Activated naive CD8-positive, alpha-beta T cell treated with anti-CD3 and anti-CD28 coated beads, Interleukin-2, amount 10 ng/mL, durations not matched to agents 7 days and 5 days (primary cell): ENCODE results near the gene PRCD. TPM values are rescaled to one million over a fixed set of nuclear protein-coding genes. Genes with fewer than 3 reads are reported as not detected.
A peak's percentile ranks its signal among the peaks of the same experiment; 100 is the strongest.
"Not testable (repeated sequence)": the region's sequence is repeated elsewhere in the genome, so short reads cannot be mapped to it uniquely, and the experiment has no call there.

Source experiments
- ATAC-seq: fragments of 150-1000 bp; cut with Tn5 transposase; one replicate; pipeline ENCODE4 v1.10.0; 2021; ENCODE audit warnings: low read depth, moderate library complexity
- POLR2A ChIA-PET: fragments of 350-600 bp; sonication (Branson Sonifier 250); formaldehyde crosslinking; loops from one replicate; lab custom pipeline; 2021; ENCODE audit warnings: antibody characterized with exemption; lab: Charles Lee
- DNase-seq: peaks from one replicate; pipeline ENCODE4 v3.0.0; 2021
- H3K27ac Mint-ChIP-seq: one replicate; pipeline ENCODE4 v1.8.0; 2022; ENCODE audit warnings: mild to moderate bottlenecking, mixed read lengths
- H3K27me3 Mint-ChIP-seq: one replicate; pipeline ENCODE4 v1.8.0; 2022; ENCODE audit warnings: mild to moderate bottlenecking, moderate library complexity, mixed read lengths
- H3K36me3 Mint-ChIP-seq: one replicate; pipeline ENCODE4 v1.8.0; 2021; ENCODE audit warnings: mild to moderate bottlenecking, mixed read lengths
- H3K4me1 Mint-ChIP-seq: one replicate; pipeline ENCODE4 v1.8.0; 2021; ENCODE audit warnings: mixed read lengths
- H3K4me3 Mint-ChIP-seq: one replicate; pipeline ENCODE4 v1.8.0; 2022; ENCODE audit warnings: mild to moderate bottlenecking, moderate library complexity, mixed read lengths
- H3K9me3 Mint-ChIP-seq: one replicate; pipeline ENCODE4 v1.8.0; 2021; ENCODE audit warnings: mixed read lengths
- total RNA-seq, 2 experiments: library from RNA; stranded (reverse); gene quantifications; one replicate each; pipeline ENCODE4 v1.2.3, GENCODE V29; 2021

Gene PRCD
- total RNA-seq, 2 experiments from 2014 or later = 0.78 to 1.1 TPM

DNA sequence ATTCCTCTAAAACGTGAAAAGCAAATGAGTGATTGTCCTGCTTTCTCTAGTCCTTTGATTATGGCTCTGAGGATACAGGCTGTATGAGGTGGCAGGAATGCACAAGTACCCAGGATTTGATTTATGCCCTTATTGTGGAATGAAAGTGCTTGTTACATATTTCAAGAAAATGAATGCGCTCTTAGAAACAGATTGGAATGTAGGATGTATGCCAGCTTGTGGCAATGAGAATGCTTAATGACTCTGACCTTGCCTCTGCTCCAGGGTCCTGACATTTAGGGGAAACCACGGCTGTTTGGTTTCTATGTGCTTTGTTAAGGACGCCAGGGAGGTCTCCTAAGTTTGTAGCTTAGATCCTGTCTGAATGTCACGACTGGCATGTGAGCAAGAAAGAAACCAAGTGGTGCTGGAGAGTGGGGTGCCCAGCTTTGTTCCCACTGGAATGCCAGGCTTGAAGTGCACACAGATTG lies 22.0 kb downstream of the PRCD start:
- POLR2A ChIA-PET = no interaction called here
- H3K4me3 Mint-ChIP-seq = peak overlapping the region; percentile 12
- DNase-seq (no peak), ATAC-seq (no peak)
- peaks cover 25% of the 10 kb centered on the region for H3K36me3 Mint-ChIP-seq
- H3K27ac Mint-ChIP-seq = no peak overlapping the region
- no peaks in the 10 kb centered on the region for H3K9me3 Mint-ChIP-seq
- H3K27me3 Mint-ChIP-seq = no peaks in the 10 kb centered on the region
- peaks cover 45% of the 10 kb centered on the region for H3K4me1 Mint-ChIP-seq

DNA sequence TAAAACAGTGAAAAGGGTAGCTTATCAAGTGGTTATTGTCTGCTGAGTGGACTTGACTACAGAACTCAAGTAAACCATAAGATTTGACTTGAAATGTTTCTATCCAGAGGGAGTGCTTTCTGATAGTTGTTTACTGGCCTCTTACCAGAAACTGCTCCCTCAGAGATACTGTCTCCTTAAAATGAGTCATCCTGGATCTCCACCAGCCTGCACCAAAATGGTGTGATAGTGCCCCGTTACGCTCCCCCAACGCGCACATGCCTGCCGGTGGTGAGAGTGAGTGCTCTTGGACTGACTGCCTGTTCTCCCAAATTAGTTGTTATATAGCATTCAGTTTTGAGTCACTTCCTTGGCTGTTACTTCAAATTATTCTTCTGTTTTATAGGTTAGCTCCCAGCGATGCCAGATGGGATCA lies 22.9 kb downstream of the PRCD start:
- DNase-seq = no peak
- POLR2A ChIA-PET = interaction anchor here (0.6 kb wide), 1 partner anchor 19 kb away, joined by 3 read pairs; no protein-coding TSS in a partner anchor
- Mint-ChIP-seq H3K27ac (peak overlapping the region; percentile 75), H3K4me1 (peaks cover 49% of the 10 kb centered on the region), H3K4me3 (peak overlapping the region; percentile 30), H3K36me3 (peaks cover 25% of the 10 kb centered on the region), H3K9me3 (no peaks in the 10 kb centered on the region), H3K27me3 (no peaks in the 10 kb centered on the region)
- ATAC-seq = no peak

DNA sequence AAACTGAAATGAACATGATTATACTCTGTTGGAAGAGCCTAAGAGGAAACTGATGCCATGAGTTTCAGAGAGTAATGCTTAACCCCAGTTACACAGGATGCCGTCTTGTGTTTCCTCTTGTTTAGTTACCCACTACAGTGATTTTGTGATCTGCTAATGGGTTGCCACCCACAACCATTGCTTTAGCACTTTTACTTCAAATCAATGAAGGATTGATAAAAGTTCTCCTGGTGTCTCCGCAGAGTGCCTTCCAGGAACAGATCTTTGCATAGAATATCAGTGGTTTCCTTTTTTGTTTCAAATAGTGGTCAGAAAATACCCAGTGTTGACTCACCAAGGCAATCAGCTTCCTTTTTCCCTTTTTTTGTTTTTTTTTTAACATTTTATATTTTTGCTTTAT lies 23.5 kb downstream of the PRCD start:
- ATAC-seq = peak; percentile 59
- H3K9me3 Mint-ChIP-seq, POLR2A ChIA-PET, H3K27me3 Mint-ChIP-seq, DNase-seq: not testable (repeated sequence)
- Mint-ChIP-seq H3K36me3 (peaks cover 25% of the 10 kb centered on the region), H3K27ac (peak overlapping the region; percentile 75), H3K4me3 (peak overlapping the region; percentile 30), H3K4me1 (peaks cover 50% of the 10 kb centered on the region)

DNA sequence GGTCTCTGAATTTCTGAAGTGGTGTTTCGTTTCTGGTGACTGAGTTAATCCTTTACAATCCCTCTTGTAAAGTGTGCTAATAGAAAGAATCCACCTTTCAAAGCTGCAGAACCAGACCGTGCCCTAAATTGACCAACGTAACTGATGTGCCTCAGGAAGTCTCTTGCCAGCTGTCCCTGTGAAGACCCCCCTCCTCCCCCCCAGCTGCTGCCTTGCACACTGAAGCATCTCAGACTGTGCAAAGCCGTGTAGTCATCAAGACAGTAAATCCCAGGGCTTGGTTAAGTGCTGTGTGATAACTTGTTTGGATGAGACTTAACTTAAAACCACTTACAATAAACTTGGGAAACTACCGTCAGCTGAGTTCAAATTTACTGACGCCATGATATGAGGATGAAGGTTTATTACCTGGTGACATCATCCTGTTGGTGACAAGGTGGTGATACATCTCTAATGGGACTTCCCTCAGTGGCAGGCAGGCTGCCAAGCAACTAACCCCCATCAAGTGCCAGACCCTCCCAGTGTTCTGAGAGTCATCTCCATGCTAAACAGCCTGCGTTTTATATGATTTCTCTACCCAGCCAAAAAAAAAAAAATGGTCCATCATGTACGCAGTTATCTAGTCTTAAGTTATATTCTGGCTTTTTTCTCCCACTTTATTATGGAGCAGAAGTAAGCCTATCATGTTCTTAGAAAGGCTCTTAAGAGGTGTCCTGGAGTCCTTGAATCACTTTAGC lies 25.3 kb downstream of the PRCD start:
- not testable (repeated sequence) for H3K27me3 Mint-ChIP-seq, ATAC-seq, H3K27ac Mint-ChIP-seq, H3K4me3 Mint-ChIP-seq, DNase-seq, H3K9me3 Mint-ChIP-seq
- POLR2A ChIA-PET = interaction anchor here (1.0 kb wide), 1 partner anchor 132 kb away, joined by 3 read pairs; no protein-coding TSS in a partner anchor
- peaks cover 22% of the 10 kb centered on the region for H3K36me3 Mint-ChIP-seq
- peaks cover 38% of the 10 kb centered on the region for H3K4me1 Mint-ChIP-seq

DNA sequence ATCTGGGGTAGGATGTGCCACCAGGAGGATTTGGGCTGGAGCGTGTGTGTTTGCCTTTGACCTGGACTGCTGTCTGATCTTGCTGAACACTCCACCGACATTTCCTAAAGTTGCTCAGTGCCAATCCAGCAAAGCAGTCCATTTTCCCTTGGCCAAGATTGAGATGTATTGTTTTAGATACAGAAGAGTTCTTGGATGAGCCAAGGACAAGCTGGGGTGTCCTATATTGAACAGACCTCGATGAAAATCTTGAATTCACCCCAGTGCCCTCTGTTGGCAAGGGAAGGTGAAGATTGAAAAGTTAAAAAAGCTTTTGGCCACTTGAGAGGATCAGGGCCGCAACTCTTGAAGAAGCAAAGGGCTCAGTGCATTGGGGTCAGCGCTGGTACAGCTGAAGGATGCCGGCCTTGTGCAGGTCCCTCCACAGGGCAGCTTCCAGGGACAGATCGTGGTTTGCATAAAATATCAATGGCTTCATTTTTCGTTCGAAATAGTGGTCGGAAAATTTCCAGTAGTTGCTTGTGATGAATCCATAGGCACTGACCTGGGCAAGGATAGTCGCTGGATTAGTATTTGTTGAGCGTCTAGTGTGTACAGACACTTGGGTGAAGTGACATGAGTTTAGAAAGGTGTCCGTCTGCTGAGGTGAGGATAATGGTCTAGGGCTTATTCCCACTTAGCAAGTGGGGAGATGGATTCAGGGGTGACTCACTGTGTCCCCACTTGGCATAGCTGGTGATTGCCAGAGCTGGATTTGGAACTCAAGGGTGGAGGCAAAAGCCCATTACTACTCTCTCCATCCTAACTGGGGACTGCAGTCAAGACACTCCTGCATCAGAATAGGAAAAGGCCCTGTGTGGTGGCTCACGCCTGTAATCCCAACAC lies 26.1 kb downstream of the PRCD start:
- no peaks in the 10 kb centered on the region for H3K27me3 Mint-ChIP-seq
- no peaks in the 10 kb centered on the region for H3K9me3 Mint-ChIP-seq
- no peak overlapping the region for H3K4me3 Mint-ChIP-seq
- no peak for DNase-seq
- peak overlapping the region; percentile 24 for H3K27ac Mint-ChIP-seq
- no peak for ATAC-seq
- H3K4me1 Mint-ChIP-seq = peaks cover 33% of the 10 kb centered on the region
- POLR2A ChIA-PET = interaction anchor here (1.0 to 3.2 kb wide), 3 partner anchors 8 to 132 kb away, joined by 3 to 21 read pairs (median 3); no protein-coding TSS in a partner anchor
- peaks cover 18% of the 10 kb centered on the region for H3K36me3 Mint-ChIP-seq

DNA sequence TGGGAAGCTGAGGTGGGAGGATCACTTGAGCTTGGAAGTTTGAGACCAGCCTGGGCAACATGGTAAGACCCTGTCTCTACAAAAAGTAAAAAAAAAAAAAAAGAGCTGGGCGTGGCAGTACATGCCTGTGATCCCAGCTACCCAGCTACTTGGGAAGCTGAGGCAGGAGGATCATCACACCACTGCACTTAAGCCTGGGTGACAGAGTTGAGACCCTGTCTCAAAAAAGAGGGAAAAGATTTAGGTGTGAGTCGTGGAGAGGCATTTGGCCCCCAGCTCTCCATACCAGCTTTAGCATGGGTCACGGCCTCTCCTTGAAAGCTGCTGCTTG lies 26.7 kb downstream of the PRCD start:
- no peak for DNase-seq
- Mint-ChIP-seq H3K27ac (no peak overlapping the region), H3K9me3 (no peaks in the 10 kb centered on the region), H3K4me1 (peaks cover 30% of the 10 kb centered on the region), H3K27me3 (no peaks in the 10 kb centered on the region), H3K36me3 (peaks cover 16% of the 10 kb centered on the region), H3K4me3 (no peak overlapping the region)
- no peak for ATAC-seq
- POLR2A ChIA-PET = interaction anchor here (1.1 to 3.2 kb wide), 2 partner anchors 9 to 34 kb away, joined by 3 to 21 read pairs; no protein-coding TSS in a partner anchor

DNA sequence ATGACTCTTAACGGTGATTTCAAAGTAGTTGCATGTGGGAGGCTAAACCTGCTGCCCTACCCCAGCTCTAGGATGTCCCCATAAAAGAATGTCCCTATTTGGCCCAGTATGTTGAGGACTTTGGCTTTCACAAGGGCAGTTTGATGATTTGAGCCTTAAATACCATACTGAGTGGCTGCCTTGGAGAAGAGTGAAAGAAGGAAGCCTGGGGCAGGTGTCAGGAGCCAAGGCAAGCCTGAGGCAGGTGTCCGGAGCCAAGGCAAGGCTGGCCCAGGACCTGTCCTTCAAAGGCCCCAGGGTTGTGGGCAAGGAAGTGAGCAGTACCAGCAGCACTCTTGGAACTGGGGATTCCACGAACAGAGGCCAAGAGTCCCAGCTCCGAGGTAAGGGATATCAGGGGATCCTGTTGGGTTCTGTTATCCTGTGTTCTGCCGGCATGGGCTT lies 27.2 kb downstream of the PRCD start:
- ATAC-seq (no peak), DNase-seq (no peak)
- H3K4me3 Mint-ChIP-seq = no peak overlapping the region

DNA sequence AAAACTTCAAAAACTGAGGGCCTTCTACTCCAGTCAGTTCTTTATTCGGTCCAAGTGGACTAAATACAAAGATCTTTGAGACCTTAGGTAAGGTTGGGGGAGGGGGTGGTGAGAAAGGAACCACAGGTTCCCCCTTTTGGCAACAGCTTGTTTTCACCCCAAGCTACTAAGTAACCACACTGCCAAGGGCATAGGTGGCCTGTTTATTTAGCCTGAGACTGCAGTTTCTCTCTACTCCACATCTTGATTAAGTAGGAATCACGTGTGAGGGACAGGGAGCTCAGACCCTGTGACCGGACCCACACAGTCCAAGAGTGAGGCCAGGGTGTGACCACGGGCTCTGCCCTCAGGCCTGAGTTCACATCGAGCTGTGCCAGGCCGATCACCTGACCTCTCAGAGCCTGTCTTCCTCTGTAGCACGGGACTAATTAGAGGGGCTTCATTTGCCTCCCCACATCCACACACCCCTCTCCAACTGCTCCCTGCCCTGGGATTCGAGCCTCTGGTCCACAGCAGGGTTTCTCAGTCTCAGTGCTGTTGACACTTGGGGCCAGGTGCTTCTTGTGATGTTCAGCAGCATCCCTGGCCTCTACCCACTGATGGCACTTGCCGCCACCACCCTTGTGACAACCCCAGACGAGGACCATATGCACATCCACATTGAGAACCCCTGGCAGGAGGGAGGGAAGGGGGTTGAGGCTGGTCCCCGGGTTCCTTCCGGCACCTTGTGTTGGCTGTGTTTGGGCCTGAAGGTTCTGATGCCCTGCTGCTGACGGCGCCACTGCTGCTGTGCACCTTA lies 28.0 kb downstream of the PRCD start:
- POLR2A ChIA-PET = interaction anchor here (3.2 kb wide), 1 partner anchor 10 kb away, joined by 21 read pairs; no protein-coding TSS in a partner anchor
- H3K36me3 Mint-ChIP-seq = peaks cover 9% of the 10 kb centered on the region
- no peak overlapping the region for H3K27ac Mint-ChIP-seq
- no peaks in the 10 kb centered on the region for H3K9me3 Mint-ChIP-seq
- no peak for DNase-seq
- no peak overlapping the region for H3K4me3 Mint-ChIP-seq
- no peaks in the 10 kb centered on the region for H3K27me3 Mint-ChIP-seq
- H3K4me1 Mint-ChIP-seq = peaks cover 21% of the 10 kb centered on the region
- ATAC-seq = no peak

More for the DNA sequence above, 27.2 kb downstream of the PRCD start:
- no peaks in the 10 kb centered on the region for H3K27me3 Mint-ChIP-seq
- H3K4me1 Mint-ChIP-seq = peaks cover 26% of the 10 kb centered on the region
- peak overlapping the region; percentile 53 for H3K27ac Mint-ChIP-seq
- POLR2A ChIA-PET = interaction anchor here (1.1 to 3.2 kb wide), 2 partner anchors 9 to 34 kb away, joined by 3 to 21 read pairs; no protein-coding TSS in a partner anchor
- H3K9me3 Mint-ChIP-seq = no peaks in the 10 kb centered on the region
- peaks cover 12% of the 10 kb centered on the region for H3K36me3 Mint-ChIP-seq

DNA sequence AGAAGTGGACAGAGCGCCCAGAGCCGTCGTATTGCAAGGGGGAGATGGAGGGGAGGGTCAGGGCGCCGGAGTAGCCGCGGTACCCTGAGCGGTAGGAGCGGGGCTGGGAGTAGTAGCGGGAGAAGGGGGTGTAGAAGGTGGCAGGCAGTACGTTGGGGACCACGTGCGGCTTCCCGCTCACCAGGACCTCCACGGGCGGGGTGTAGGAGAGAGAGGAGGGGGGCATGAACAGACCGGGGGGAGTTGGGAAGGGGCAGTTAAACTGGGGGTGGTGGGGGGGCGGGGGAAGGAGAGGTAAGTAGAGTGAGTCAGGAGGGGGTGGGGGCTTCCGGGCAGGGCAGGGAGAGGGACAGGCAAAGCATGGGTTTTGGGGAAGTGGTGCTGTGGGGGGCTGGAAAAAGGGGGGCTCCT lies 29.0 kb downstream of the PRCD start:
- Mint-ChIP-seq H3K4me3 (no peak overlapping the region), H3K36me3 (peaks cover 5% of the 10 kb centered on the region), H3K4me1 (peaks cover 15% of the 10 kb centered on the region), H3K27ac (no peak overlapping the region), H3K27me3 (no peaks in the 10 kb centered on the region), H3K9me3 (no peaks in the 10 kb centered on the region)
- DNase-seq = no peak
- POLR2A ChIA-PET = interaction anchor here (3.2 kb wide), 1 partner anchor 11 kb away, joined by 21 read pairs; no protein-coding TSS in a partner anchor
- ATAC-seq = no peak

DNA sequence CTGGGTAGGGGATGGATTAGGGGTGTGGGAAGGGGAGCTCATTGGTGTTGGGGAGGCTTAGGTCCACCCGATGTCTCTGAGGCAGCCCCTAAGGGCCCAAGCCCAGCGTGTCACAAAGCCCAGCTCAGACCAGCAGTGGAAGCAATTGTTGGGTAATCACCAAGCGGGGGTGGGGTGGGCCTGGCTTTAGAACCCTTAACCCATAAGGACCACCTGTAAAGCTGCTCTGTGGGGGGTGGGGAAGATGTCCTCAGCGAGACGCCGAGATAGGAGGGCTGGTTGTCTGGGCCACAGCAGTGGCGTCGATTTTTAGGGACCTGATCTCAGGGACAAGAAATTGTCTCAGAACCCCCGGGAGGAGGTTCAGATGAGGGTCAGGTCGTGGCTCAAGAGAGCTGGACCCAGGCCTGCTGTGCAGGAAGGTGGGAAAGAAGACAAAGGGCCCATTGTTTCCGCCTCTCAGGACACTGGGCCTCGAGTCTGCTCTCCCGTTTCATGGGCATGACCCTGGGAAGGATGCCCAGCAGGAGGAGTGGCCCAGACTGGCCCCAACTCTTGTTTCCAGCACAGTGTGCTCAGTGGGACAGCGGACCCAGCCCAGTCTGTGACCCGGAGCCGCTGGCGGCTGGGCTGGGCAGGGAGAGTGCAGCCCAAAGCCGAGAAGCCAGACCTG lies 29.9 kb downstream of the PRCD start:
- ATAC-seq (no peak), DNase-seq (no peak)
- H3K36me3 Mint-ChIP-seq = peaks cover 5% of the 10 kb centered on the region
- no peaks in the 10 kb centered on the region for H3K27me3 Mint-ChIP-seq
- no peak overlapping the region for H3K27ac Mint-ChIP-seq
- H3K4me1 Mint-ChIP-seq = peaks cover 15% of the 10 kb centered on the region
- no peaks in the 10 kb centered on the region for H3K9me3 Mint-ChIP-seq
- POLR2A ChIA-PET = interaction anchor here (3.2 kb wide), 1 partner anchor 12 kb away, joined by 21 read pairs; no protein-coding TSS in a partner anchor
- H3K4me3 Mint-ChIP-seq = no peak overlapping the region

DNA sequence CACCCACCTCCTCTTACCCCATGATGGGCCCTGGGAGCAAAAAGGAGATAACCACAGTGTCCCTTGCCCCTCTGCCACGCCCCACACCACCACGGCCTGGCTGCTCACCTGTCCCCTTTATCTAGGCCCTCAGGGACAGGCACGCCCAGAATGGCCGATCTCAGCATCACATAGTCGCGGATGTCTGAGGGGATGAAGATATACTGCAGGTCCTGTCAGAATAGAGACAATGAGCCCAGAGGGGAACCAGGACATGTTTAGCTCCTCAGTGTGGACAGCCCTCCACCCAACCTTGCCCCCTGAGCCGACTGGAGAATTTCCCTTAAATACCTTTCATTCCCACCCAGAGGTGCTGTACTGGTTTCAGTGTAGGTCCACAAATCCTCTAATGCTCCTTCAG lies 30.6 kb downstream of the PRCD start:
- DNase-seq (no peak), ATAC-seq (no peak)
- H3K4me3 Mint-ChIP-seq = no peak overlapping the region
- POLR2A ChIA-PET = no interaction called here
- no peaks in the 10 kb centered on the region for H3K9me3 Mint-ChIP-seq
- H3K27ac Mint-ChIP-seq = no peak overlapping the region
- H3K4me1 Mint-ChIP-seq = peaks cover 13% of the 10 kb centered on the region
- H3K36me3 Mint-ChIP-seq = peaks cover 2% of the 10 kb centered on the region
- no peaks in the 10 kb centered on the region for H3K27me3 Mint-ChIP-seq

DNA sequence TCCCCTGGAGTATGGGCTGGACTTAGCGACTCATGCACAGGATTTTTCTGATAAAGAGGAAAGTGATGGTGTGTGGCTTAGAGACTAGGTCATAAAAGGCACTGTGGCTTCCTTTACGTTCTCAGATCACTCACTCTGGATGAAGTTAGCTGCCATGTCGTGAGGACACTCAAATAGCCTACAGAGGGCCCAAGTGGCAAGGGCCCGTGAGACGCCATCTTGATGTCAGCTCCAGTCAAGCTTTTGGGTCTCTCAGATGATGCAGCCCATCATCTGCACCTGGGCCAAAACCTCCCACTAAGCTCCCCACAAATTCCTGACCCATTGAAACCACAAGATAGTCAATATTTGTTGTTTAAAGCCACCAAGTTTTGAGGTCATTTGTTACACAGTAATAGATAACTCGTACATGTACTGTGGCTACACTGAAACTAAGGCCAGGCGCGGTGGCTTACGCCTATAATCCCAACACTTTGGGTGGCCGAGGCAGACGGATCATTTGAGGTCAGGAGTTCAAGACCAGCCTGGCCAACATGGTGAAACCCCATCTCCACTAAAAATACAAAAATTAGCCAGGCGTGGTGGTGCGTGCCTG lies 31.1 kb downstream of the PRCD start:
- Mint-ChIP-seq H3K9me3 (no peaks in the 10 kb centered on the region), H3K27ac (no peak overlapping the region), H3K36me3 (peaks cover 2% of the 10 kb centered on the region), H3K4me1 (peaks cover 13% of the 10 kb centered on the region), H3K4me3 (no peak overlapping the region), H3K27me3 (no peaks in the 10 kb centered on the region)
- no peak for DNase-seq
- POLR2A ChIA-PET = no interaction called here
- ATAC-seq = no peak
